GM19351 (cell line): ENCODE results near the gene VAPB.

Experiments used
- ATAC-seq: cut with Tn5 transposase; IDR thresholded peaks from one replicate; pipeline ENCODE4 v1.9.1; 2021; ENCODE audit warnings: mild to moderate bottlenecking, moderate library complexity; ENCODE audit not compliant: unreplicated experiment

VAPB gene

DNA sequence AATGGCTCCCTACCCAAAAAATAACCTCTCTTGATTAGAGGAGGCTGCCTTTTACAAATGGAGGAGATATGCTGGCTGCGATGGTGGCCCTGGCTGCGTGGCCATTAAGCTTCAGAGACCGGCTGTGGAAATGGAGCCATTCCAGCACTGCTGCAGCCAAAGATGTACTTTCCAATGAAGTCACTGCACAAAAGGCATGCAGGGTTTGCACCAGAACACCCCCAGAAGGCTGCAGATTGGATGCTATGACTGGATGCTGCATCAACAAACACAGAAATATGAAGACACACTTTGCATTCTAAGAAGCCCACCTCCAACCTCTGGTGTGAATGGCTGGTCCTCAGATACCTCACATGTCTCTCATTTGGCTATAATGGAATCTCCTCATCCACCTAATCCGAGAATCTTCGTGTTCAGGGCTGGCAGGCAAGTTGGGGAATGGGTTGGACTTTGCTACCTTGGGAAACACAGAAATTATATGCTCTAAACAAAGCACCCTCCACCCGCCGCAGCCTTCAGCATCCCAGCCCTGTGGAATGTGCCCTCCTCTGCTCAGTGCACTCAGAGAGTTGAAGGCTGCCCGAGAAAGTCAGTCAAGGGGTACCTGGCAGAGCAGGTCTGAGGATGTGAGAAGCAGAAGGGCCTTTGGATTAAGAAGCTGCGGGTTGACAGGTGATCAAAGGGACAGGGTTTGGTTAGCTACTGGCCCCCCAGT, 90.9 kb downstream of the VAPB start:
- no peak for ATAC-seq

DNA sequence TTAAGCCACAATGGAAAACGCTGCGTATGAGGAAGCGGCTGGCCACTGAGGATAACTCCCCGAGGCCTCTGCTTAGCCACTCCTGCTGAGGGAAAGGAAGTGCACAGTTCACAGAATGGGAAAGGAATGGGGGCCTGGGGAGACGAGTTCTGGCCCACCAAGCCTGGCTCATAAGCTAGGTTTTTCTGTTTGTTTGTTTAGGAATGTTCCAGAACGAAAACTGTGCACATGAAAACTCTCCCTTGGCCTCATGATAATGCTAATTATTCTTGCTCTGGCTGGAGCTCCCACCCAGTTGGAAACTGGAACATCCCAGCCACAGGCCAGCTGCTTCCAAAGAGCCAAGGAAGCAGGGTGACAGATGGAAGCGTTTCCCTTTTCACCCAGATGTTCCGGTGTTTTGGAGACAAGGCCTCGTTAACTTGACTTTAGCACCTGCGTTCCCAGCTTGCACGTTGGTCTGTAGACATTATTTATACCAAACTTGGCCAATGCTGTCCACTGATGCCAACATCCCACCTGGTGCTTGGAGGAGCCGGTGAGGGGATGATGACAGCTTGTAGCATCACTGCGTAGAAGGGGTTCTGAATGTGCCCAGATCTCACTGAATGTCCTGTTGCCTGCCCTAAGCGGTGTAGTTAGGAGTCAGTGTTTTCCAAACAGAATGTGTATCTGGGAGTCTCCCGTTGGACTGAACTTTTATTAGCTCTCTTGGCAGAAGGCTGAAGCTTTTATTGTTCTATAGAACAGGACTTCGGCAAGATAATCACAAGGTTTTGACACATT, 91.7 kb downstream of the VAPB start:
- ATAC-seq, result no peak

DNA sequence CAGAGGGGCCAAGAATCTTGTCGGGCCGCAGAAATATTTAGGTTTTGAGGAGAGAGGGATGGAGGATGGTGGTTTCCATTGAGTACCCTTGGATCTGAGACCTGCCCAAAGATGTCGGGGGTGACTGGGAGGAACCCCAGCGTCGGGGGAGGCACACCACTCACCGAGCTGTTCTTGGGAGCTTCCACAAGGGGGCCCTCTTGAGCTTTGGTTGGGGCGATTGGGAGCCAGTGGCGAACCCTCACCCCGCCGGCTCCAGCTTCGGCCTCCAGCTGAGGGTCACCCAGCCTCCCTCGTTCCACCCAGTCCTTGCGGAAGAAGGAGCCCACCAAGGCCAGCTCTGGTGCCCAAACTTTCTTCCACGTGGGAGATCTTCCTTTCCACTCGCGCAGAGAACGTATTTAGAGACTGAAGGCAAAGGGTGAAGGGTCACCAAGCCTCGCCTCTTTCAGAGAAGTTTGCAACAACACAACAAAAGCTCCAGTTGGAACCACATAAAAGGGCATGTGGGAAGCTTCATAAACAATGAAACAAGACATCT, 92.5 kb downstream of the VAPB start:
- ATAC-seq, result no peak

DNA sequence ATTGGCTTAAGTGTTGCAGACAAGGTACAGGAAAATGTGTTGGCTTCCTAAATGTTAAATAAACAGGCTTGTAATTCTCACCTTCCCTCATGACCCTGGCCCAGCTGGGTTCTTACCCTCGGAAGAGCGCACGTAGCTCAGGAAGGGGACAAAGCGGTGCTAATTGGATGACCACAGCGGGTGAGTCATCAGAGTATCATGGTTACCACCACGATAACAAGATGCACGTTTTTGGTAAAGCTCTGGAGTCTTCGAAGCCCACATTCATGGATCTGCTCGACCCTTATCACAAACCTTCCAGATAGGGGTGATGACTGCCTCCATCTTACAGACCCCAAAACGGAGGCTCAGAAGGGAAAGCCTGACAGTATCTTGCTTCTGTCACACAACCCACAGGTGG, 93.4 kb downstream of the VAPB start:
- no peak for ATAC-seq

DNA sequence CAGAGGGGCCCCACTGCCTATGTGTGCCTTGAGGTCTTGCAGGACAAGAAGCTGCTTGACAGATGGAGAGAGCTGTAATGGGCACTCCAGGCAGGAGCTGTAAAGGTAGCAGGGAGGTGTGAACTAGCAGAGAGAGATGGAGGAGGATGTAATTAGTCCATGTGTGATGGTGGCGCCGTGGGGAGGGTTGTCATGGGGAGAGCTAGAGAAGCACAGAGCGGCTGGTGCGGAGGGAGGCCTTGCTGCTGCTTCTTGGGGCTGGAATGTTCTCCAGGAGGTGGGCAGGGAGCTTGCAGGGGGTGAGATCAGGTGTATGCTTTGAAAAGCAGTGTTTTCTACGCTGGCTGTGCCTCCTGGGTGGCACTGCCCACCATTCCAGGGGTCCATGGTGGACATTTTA, 94.0 kb downstream of the VAPB start:
- no peak for ATAC-seq

DNA sequence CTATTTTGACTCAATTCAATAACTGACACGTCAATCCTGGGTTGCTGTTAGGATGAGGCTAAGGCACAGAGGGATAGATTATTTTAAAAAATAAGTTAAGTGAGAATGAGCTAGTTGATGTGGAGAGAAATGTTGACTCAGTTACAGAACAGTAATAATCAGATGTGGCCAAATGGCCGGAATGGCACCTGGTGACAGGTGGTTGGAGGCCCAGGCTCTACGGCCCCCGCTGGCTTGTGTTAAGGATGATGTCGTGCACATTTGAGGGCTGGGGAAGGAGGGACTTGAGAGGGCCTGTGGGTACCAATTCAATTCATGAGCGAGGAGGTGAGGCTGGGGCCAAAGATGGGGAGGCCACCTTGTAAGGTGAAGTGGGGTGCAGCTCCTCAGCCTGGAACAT, 94.4 kb downstream of the VAPB start:
- no peak for ATAC-seq

DNA sequence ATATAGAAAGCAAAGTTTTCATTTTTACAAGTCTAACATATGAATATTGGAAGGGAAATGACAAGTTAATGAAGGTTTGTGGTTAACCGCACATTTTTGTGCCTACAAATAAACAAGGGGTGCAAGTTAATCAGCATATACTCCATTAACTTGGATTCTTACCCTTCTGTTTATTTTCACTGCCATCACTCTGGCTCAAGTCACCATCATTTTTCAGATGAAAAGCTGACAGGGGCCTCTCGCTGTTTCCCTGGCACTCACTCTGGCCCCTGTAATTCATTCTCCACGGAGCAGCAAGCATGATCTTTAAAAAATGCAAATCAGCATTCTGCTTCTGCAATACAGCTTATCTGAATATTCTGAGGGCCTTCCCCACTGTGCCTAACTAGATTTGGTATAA, 96.4 kb downstream of the VAPB start:
- ATAC-seq, result no peak

DNA sequence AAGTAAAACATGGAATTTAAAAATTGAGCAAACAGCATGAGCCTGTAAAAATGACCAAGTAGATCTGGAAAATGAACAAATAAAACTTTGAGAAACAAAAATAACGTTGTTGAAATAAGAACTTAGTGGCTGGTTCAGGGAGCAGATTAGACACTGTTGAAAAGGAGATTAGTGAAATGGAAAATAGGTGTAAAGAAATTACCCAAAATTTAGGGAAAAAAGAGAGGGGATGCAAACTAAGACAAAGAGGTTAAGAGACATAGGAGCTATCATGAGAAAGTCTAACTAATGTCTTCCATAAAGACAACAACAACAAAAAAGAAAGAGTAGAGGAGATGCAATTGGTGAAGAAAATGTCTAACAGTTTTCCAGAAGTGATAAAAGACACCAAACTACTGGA, 97.2 kb downstream of the VAPB start:
- ATAC-seq, result no peak

DNA sequence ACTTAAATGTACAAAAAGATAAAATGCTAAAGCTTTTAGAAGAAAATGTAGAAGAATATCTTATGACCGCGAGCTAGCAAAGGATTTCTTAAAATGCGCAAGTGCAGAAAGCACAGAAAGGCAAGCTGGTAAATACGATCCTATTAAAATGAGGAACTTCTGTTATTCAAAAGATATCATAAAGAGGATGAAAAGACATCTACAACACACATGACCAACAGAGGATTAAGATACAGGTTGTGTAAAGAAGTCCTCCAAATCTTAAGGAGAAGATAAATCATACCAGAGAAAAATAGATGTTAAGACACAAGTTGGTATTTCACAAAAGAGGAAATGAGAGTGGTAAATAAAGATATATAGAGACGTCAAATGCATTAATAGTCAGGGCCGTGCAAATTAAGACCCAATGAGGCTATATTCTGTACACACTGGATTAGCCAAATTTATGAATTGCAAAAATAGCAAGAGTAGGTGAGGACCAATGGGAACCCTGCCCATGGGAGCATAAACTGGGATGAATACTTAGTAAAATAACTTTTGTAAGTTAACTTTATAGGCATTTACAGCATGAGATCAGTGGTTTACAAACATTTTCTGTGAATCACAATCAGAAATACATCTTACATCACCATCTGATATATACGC, 103.2 kb downstream of the VAPB start:
- ATAC-seq, result no peak

DNA sequence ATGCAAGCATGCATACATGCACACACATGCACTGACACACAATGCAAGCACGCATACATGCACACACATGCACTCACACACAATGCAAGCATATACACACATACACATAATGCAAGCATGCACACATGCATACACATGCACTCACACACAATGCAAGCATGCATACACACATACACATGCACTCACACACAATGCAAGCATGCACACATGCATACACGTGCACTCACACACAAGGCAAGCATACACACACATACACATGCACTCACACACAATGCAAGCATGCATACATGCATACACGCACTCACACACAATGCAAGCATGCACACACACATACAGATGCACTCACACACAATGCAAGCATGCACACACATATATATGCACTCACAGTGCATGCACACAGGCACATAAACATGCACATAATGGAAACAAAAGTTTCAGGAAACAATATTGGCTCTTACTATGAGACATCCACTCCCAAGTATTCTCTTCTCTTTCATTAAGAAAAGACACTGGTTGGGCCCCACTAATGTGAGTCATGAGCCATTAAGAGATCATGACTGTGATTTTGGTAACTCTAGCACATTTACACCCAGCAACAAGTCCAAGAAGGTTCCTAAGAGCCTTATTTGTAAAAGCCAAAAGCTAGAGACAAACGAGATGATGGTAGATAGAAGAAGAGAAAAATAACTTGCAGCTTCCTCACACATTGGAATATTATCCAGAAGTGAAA, 103.9 kb downstream of the VAPB start:
- ATAC-seq, result no peak

DNA sequence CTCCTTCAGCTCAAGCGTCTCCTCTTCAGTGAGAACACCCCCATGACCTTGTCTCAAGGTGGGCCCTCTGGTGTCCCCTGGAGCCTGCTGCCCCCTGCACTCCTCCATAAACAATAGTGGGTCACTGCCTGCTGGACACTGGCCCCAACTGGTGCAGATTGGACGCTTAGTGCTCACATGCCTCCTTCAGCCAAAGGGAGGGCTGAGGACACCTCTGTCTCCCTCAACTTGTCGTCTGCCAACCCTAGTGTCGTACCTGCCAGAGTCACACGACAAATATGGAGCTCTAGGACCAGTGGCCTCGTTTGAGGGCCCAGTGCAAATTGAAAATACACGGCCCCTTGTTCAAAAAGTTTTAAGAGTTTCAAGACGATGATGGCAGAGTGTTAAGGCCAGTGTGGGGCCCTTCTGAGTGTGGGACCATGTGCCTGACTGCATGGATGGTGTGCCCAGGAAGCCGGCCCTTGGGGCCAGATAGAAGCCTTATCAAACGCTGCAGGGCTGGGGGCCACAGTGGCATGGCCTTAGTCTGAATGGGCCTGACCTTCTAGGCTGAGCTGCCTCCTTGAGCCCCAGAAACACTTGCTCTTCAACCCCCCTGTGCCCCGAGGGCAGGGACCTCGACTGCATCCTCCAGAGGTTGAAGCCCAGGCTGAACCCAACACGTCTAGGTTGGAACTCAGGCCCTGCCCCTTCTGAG, 106.0 kb downstream of the VAPB start:
- no peak for ATAC-seq

DNA sequence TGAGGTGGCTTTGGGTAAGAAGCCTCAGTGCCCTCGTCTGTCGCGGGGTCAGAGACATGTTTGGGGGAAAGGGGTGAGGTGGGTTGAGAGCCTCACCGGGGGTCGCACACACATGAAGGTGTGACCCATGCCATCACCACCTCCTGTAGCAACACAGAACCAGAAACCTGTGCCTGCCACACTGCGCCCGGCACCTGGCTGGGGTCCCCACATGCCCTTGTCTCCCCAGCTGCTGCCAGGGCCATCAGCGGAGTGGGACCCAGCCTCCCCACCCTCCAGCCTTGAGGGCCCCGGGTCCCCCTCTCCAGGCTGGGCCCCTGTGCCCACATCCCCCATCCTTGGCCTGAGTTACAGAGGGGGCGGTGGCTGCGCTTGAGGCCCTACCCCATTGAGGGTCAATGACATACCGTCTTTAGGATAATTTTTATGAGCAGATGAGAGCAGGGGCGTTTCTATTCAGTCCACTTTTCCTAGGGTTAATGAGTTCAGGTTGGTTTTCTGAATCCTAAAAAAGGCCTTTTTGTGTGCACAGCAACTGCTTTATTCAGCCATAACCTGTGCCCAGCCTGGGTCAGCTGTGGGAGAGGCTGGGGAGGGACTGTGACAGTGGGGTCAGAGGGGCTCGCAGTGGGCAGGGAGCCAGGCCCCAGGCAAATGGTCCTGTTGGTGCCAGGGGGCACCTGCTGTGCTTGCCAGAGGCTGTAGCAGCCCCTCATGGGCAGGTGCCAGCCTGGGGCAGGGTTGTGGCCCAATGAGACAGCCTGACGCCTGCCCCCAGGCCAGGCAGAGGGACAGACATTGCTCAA, 106.8 kb downstream of the VAPB start:
- no peak for ATAC-seq

DNA sequence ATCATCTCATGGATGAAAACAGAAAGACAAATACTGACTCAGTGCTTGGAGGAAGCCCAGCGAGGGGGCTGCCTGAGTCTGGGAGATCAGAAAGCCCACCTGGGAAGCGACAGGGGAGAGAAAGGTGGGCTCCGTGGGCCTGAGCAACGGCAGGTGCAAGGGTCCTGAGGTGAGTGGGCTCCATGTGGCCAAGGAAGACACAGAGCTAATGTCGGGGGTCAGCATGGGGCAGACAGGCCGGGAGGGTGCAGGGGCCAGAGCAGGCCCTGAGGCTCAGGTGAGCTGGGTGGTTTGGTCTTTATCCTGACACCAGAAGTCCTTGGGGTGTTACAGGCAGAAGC, 107.4 kb downstream of the VAPB start:
- no peak for ATAC-seq

DNA sequence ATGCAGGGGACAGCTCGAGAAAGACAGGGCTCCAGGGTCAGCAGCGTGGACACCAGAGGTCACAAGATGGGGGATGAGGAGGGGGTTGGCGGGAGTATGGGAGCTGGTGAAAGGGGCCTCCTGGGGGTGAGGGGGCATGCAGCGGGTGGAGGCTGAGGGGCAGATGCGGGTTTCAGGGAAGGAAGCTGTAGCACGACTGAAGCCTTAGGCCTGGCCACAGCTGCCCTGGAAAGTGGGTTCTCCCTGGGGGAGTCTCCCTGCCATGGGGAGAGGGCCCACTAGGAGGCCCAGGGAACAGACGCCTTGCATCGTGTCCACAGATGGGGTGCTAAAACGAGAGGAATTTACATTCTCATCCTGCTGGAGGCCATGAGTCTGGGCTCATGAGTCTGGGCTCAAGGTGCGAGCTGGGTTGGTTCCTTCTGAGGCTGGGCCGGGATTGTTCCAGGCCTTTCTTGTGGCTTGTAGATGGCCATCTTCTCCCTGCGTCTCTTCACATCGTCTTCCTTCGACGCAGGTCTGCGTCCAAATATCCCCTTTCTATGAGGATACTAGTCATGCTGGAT, 108.1 kb downstream of the VAPB start:
- ATAC-seq, result no peak

DNA sequence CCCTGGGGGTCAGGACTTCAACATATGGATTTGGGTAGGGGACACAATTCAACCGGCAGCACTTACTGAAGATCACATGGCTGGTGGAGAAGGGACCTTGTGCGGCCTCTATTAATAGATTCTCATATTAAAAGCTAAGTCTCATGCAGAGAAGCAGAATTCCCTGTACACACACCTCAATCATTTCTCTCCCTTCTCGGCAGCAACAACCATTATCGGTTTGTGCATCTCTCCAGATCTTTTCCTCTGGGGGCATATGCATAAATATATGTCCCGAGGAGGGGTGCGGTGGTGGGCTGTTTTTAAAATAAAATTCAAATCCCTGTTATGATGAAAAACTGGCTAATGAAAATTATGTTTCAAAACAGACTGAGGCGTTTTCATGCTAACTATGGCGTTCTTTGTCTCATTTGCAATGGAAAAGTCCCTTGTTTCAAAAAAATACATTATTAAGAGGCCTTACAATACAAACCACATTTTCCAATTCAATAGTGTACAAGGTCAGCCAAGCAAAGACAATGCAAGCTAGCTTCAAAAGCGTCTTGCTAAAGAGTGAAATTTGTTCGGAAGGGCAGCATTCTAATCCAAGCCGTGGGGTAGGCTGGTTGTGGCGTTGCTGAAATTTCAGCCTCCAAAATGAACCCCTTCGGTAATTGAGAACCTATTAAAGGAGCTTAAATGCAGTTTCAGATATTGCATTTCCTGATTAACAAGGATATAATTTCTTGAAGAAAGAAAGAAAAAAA, 108.9 kb downstream of the VAPB start:
- ATAC-seq, result no peak

DNA sequence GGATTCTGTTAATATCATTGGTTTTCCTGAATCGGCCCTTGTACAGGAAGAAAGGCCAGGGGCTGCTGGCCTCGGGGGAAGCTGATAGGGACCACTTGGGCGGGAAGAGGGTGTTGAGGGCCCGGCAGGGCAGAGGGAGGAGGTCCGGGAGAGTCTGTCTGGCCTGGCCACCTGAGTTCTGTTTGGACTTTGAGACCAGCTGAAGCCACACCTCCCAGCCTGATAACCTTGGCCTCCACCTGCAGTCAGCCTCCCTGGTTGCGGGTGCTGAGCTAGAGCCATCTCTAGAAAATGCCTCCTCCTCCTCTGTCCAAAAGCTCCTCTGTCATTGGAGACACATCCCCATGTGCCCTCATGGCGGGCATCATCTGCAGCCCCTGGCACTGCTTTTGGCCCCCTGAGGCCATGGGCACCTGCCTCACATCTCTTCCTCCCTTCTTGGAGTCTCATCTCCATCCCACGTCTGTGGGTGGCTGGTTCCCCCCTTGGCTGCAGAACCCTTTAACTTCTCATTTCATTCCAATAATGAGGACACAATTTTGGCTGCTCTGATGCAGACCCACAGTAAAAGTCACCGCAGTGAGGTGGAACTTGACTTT, 109.5 kb downstream of the VAPB start:
- ATAC-seq, result no peak

DNA sequence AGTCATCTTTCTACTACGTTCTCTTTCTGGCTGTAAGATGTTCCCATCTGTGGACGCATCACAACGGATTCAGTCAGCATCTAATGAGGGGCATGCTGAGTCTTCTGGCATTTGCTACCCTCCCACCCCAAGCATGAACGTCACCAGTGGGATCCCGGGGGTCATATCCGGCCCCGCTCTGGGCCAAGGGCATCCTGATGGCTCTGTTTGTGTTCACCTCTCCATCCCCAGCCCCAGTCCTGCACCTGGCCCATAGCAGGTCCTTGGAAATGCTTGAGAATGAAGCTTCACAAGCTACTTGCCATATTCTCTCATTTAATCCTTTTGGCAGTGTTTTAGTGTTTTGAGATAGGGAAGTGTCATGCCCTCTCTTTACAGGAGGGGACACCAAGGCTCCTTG, 111.2 kb downstream of the VAPB start:
- ATAC-seq, result no peak
